ENCODE results near the gene DENND1C. TPM values are rescaled to one million over a fixed set of nuclear protein-coding genes. Genes with fewer than 3 reads are reported as not detected.
A peak's percentile ranks its signal among the peaks of the same experiment; 100 is the strongest.

Gene DENND1C
- total RNA-seq, 1 experiment from 2014 or later = not detected

DNA sequence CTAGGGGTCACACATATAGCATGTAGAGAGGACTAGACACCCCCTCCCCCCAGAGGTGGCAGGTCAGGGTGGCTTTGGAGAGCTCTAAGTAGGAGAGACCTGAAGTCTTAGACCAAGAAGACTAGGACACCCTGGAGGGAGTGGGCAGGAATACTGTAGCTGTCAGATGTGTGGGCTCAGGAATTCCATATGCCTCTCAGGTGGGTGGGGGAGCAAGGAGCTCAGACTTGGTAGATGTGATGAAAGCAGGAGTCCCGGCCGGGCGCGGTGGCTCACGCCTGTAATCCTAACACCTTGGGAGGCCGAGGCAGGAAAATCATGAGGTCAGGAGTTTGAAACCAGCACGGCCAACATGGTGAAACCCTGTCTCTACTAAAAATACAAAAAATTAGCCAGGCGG, 15.9 kb downstream of the DENND1C start:
- peaks cover 14% of the 10 kb centered on the region for H3K79me2 ChIP-seq (ENCODE audit: low read length)
- DNase-seq (no peak), ATAC-seq (no peak)
- H3K27me3 ChIP-seq (ENCODE audit: low read length) = no peaks in the 10 kb centered on the region
- ChIA-PET POLR2A (ENCODE audit: unreplicated experiment) (interaction anchor here (0.6 kb wide), 1 partner anchor 10 kb away, joined by 5 read pairs; no protein-coding TSS in a partner anchor), CTCF (no interaction called here)
- no peak overlapping the region; the same call in 1 of the 2 replicates for H3K4me3 ChIP-seq (ENCODE audit: low read length)
- no peak overlapping the region for H3K9ac ChIP-seq (ENCODE audit: low read length)
- intact Hi-C loops (cut with micrococcal nuclease) = no loop called here
- TF ChIP-seq, protein P1, sequence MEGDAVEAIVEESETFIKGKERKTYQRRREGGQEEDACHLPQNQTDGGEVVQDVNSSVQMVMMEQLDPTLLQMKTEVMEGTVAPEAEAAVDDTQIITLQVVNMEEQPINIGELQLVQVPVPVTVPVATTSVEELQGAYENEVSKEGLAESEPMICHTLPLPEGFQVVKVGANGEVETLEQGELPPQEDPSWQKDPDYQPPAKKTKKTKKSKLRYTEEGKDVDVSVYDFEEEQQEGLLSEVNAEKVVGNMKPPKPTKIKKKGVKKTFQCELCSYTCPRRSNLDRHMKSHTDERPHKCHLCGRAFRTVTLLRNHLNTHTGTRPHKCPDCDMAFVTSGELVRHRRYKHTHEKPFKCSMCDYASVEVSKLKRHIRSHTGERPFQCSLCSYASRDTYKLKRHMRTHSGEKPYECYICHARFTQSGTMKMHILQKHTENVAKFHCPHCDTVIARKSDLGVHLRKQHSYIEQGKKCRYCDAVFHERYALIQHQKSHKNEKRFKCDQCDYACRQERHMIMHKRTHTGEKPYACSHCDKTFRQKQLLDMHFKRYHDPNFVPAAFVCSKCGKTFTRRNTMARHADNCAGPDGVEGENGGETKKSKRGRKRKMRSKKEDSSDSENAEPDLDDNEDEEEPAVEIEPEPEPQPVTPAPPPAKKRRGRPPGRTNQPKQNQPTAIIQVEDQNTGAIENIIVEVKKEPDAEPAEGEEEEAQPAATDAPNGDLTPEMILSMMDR (conservative IDR thresholded peaks at IDR 0.05; ENCODE audit: low read depth, low read length) = no peak
- TF ChIP-seq EZH2 (IDR thresholded peaks at IDR 0.05; ENCODE audit: low read length, unreplicated experiment) = no peak
- no peak for TF ChIP-seq EZH2phosphoT487 (IDR thresholded peaks at IDR 0.05; ENCODE audit: borderline replicate concordance, low read length)
- no peaks in the 10 kb centered on the region for H4K20me1 ChIP-seq (ENCODE audit: low read length)
- BruUV-seq (replicated peaks) = no TSS peak
- H3K9me3 ChIP-seq (ENCODE audit: low read length) = no peaks in the 10 kb centered on the region
- H3K9me2 ChIP-seq (replicated peaks; ENCODE audit: low read length) = no peaks in the 10 kb centered on the region
- peaks cover 9% of the 10 kb centered on the region; the same call in 1 of the 2 replicates for H3K4me1 ChIP-seq (ENCODE audit: insufficient read depth, low read length)
- no peak overlapping the region for H2AFZ ChIP-seq (ENCODE audit: low read length)
- H3K4me2 ChIP-seq (ENCODE audit: low read length) = peak overlapping the region; percentile 98
- no peak overlapping the region for H3K27ac ChIP-seq (ENCODE audit: low read length)
- H3F3A ChIP-seq (ENCODE audit: low read length, unreplicated experiment) = no peaks in the 10 kb centered on the region
- peaks cover 5% of the 10 kb centered on the region; the same call in 1 of the 2 replicates for H3K36me3 ChIP-seq (ENCODE audit: low read depth, low read length)

DNA sequence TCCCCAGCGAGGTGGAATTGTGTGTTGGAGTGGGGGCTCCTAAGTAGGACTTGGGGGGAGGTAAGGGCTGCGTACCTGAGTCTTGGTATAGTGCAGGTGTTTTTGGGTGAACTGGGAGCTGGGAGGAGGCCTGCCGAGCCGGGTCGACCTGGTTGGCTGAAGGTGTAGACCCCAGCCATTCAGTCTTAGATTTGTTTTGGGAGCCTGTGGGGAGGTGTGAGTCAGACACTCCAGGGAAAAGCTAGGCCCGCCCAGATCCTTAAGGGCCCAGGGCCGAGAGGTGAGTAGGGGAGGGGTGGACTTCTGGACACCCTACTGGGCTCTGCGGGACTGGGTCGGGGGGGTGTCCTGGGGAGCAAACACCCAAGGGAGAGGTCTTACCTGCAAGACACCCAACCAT, 16.6 kb downstream of the DENND1C start:
- Histone ChIP-seq H3K4me3 (ENCODE audit: low read length) (peak overlapping the region; percentile 96), H3K4me1 (ENCODE audit: insufficient read depth, low read length) (peaks cover 9% of the 10 kb centered on the region; the same call in 1 of the 2 replicates), H3K79me2 (ENCODE audit: low read length) (peaks cover 14% of the 10 kb centered on the region), H3F3A (ENCODE audit: low read length, unreplicated experiment) (no peaks in the 10 kb centered on the region), H4K20me1 (ENCODE audit: low read length) (no peaks in the 10 kb centered on the region), H3K9me3 (ENCODE audit: low read length) (no peaks in the 10 kb centered on the region), H3K27me3 (ENCODE audit: low read length) (no peaks in the 10 kb centered on the region), H3K9me2 (replicated peaks; ENCODE audit: low read length) (no peaks in the 10 kb centered on the region), H3K27ac (ENCODE audit: low read length) (no peak overlapping the region), H3K4me2 (ENCODE audit: low read length) (peak overlapping the region; percentile 98), H3K9ac (ENCODE audit: low read length) (peak overlapping the region; percentile 71), H3K36me3 (ENCODE audit: low read depth, low read length) (peaks cover 5% of the 10 kb centered on the region; the same call in 1 of the 2 replicates), H2AFZ (ENCODE audit: low read length) (peak overlapping the region; percentile 97)
- ChIA-PET CTCF (no interaction called here), POLR2A (ENCODE audit: unreplicated experiment) (interaction anchor here (0.6 kb wide), 1 partner anchor 11 kb away, joined by 5 read pairs; no protein-coding TSS in a partner anchor)
- TF ChIP-seq, protein P1 (conservative IDR thresholded peaks at IDR 0.05; ENCODE audit: low read depth, low read length) = no peak
- TF ChIP-seq EZH2 (IDR thresholded peaks at IDR 0.05; ENCODE audit: low read length, unreplicated experiment) (no peak), EZH2phosphoT487 (IDR thresholded peaks at IDR 0.05; ENCODE audit: borderline replicate concordance, low read length) (no peak)
- peak; percentile 41 for DNase-seq
- intact Hi-C loops (cut with micrococcal nuclease) = no loop called here
- no peak for ATAC-seq
- no TSS peak for BruUV-seq (replicated peaks)
